ENCODE data around the gene BRD8.

GRCh38 chr5:138111181-138111580, 67.2 kb downstream of the BRD8 start:
- TF ChIP-seq, protein P1, sequence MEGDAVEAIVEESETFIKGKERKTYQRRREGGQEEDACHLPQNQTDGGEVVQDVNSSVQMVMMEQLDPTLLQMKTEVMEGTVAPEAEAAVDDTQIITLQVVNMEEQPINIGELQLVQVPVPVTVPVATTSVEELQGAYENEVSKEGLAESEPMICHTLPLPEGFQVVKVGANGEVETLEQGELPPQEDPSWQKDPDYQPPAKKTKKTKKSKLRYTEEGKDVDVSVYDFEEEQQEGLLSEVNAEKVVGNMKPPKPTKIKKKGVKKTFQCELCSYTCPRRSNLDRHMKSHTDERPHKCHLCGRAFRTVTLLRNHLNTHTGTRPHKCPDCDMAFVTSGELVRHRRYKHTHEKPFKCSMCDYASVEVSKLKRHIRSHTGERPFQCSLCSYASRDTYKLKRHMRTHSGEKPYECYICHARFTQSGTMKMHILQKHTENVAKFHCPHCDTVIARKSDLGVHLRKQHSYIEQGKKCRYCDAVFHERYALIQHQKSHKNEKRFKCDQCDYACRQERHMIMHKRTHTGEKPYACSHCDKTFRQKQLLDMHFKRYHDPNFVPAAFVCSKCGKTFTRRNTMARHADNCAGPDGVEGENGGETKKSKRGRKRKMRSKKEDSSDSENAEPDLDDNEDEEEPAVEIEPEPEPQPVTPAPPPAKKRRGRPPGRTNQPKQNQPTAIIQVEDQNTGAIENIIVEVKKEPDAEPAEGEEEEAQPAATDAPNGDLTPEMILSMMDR (conservative IDR thresholded peaks at IDR 0.05; ENCODE audit: low read depth in 2 of 2) = no peak
- TF ChIP-seq POLR2AphosphoS5 (IDR thresholded peaks at IDR 0.05; ENCODE audit: low read depth) (no peak), EZH2phosphoT487 (IDR thresholded peaks at IDR 0.05; ENCODE audit: unreplicated experiment) (no peak), JUNB (IDR thresholded peaks at IDR 0.05; ENCODE audit: unreplicated experiment) (no peak), EZH2 (IDR thresholded peaks at IDR 0.05; ENCODE audit: low read depth, unreplicated experiment) (no peak), ZNF331 (CRISPR knock-in tag; IDR thresholded peaks at IDR 0.05; ENCODE audit: low read depth) (no peak), CREB1 (CRISPR knock-in tag; IDR thresholded peaks at IDR 0.05; ENCODE audit: low read depth) (no peak), NANOG (IDR thresholded peaks at IDR 0.05; ENCODE audit: borderline replicate concordance) (no peak), STAT1 (IDR thresholded peaks at IDR 0.05; ENCODE audit: unreplicated experiment) (no peak), ZNF114 (CRISPR knock-in tag; IDR thresholded peaks at IDR 0.05) (no peak)
- TF ChIP-seq, protein P2, sequence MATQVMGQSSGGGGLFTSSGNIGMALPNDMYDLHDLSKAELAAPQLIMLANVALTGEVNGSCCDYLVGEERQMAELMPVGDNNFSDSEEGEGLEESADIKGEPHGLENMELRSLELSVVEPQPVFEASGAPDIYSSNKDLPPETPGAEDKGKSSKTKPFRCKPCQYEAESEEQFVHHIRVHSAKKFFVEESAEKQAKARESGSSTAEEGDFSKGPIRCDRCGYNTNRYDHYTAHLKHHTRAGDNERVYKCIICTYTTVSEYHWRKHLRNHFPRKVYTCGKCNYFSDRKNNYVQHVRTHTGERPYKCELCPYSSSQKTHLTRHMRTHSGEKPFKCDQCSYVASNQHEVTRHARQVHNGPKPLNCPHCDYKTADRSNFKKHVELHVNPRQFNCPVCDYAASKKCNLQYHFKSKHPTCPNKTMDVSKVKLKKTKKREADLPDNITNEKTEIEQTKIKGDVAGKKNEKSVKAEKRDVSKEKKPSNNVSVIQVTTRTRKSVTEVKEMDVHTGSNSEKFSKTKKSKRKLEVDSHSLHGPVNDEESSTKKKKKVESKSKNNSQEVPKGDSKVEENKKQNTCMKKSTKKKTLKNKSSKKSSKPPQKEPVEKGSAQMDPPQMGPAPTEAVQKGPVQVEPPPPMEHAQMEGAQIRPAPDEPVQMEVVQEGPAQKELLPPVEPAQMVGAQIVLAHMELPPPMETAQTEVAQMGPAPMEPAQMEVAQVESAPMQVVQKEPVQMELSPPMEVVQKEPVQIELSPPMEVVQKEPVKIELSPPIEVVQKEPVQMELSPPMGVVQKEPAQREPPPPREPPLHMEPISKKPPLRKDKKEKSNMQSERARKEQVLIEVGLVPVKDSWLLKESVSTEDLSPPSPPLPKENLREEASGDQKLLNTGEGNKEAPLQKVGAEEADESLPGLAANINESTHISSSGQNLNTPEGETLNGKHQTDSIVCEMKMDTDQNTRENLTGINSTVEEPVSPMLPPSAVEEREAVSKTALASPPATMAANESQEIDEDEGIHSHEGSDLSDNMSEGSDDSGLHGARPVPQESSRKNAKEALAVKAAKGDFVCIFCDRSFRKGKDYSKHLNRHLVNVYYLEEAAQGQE (IDR thresholded peaks at IDR 0.05; ENCODE audit: unreplicated experiment) = no peak
- TF ChIP-seq, protein P3, sequence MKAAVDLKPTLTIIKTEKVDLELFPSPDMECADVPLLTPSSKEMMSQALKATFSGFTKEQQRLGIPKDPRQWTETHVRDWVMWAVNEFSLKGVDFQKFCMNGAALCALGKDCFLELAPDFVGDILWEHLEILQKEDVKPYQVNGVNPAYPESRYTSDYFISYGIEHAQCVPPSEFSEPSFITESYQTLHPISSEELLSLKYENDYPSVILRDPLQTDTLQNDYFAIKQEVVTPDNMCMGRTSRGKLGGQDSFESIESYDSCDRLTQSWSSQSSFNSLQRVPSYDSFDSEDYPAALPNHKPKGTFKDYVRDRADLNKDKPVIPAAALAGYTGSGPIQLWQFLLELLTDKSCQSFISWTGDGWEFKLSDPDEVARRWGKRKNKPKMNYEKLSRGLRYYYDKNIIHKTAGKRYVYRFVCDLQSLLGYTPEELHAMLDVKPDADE (IDR thresholded peaks at IDR 0.05) = no peak
